ENCODE data around the gene SYNM. TPM values are rescaled to one million over a fixed set of nuclear protein-coding genes. Genes with fewer than 3 reads are reported as not detected.
A peak's percentile ranks its signal among the peaks of the same experiment; 100 is the strongest.
"Not testable (repeated sequence)": the region's sequence is repeated elsewhere in the genome, so short reads cannot be mapped to it uniquely, and the experiment has no call there.

Gene SYNM
- total RNA-seq, 4 donors from 2014 or later, result 6.4 to 44.6 (median 36.4) TPM

GRCh38 chr15:99110581-99111320 is 5.9 kb downstream of the SYNM start:
- no peak overlapping the region for H3K4me3 ChIP-seq
- TF ChIP-seq POLR2A (IDR thresholded peaks at IDR 0.05) (no peak), CTCF (IDR thresholded peaks at IDR 0.05) (no peak)
- H3K4me1 ChIP-seq, result no peaks in the 10 kb centered on the region
- H3K36me3 ChIP-seq, result no peaks in the 10 kb centered on the region
- H3K27ac ChIP-seq, result peak overlapping the region in 1 of 2 donors; percentile 49
- peak in 1 of 2 donors; percentile 40 for DNase-seq
- no peaks in the 10 kb centered on the region for H3K9me3 ChIP-seq
- no peaks in the 10 kb centered on the region for H3K27me3 ChIP-seq
- intact Hi-C loops (cut with DNase I; ENCODE audit: low total_unique reads), result no loop called here

GRCh38 chr15:99111641-99112040 is 6.8 kb downstream of the SYNM start:
- H3K4me1 ChIP-seq, H3K36me3 ChIP-seq, DNase-seq: not testable (repeated sequence)

GRCh38 chr15:99113547-99114271 is 8.8 kb downstream of the SYNM start:
- H3K27ac ChIP-seq, result no peak overlapping the region
- H3K36me3 ChIP-seq, result no peaks in the 10 kb centered on the region
- TF ChIP-seq CTCF (IDR thresholded peaks at IDR 0.05) (no peak), POLR2A (IDR thresholded peaks at IDR 0.05) (no peak)
- no peak for DNase-seq
- no peaks in the 10 kb centered on the region for H3K9me3 ChIP-seq
- H3K4me3 ChIP-seq, result no peak overlapping the region
- intact Hi-C loops (cut with DNase I; ENCODE audit: low total_unique reads), result no loop called here
- no peaks in the 10 kb centered on the region for H3K27me3 ChIP-seq
- H3K4me1 ChIP-seq, result no peaks in the 10 kb centered on the region

More at GRCh38 chr15:99111641-99112040, 6.8 kb downstream of the SYNM start:
- intact Hi-C loops (cut with DNase I; ENCODE audit: low total_unique reads); H3K27me3 ChIP-seq; H3K27ac ChIP-seq; H3K4me3 ChIP-seq; H3K9me3 ChIP-seq: not testable (repeated sequence)

GRCh38 chr15:99114511-99115299 is 9.8 kb downstream of the SYNM start:
- H3K36me3 ChIP-seq, result no peaks in the 10 kb centered on the region
- H3K27me3 ChIP-seq, result no peaks in the 10 kb centered on the region
- intact Hi-C loops (cut with DNase I; ENCODE audit: low total_unique reads), result no loop called here
- DNase-seq, result no peak
- no peaks in the 10 kb centered on the region for H3K9me3 ChIP-seq
- H3K4me3 ChIP-seq, result no peak overlapping the region
- H3K4me1 ChIP-seq, result no peaks in the 10 kb centered on the region
- no peak overlapping the region for H3K27ac ChIP-seq
- TF ChIP-seq CTCF (IDR thresholded peaks at IDR 0.05), result no peak
- no peak for TF ChIP-seq POLR2A (IDR thresholded peaks at IDR 0.05)

GRCh38 chr15:99115300-99116215 is 10.7 kb downstream of the SYNM start:
- H3K27me3 ChIP-seq, result no peaks in the 10 kb centered on the region
- TF ChIP-seq CTCF (IDR thresholded peaks at IDR 0.05), result no peak
- TF ChIP-seq POLR2A (IDR thresholded peaks at IDR 0.05), result no peak
- no peaks in the 10 kb centered on the region for H3K4me1 ChIP-seq
- DNase-seq, result no peak
- no peaks in the 10 kb centered on the region for H3K9me3 ChIP-seq
- no peaks in the 10 kb centered on the region for H3K36me3 ChIP-seq
- intact Hi-C loops (cut with DNase I; ENCODE audit: low total_unique reads), result no loop called here
- no peak overlapping the region for H3K4me3 ChIP-seq
- no peak overlapping the region for H3K27ac ChIP-seq
